ENCODE measurements around the gene SESTD1. TPM values are rescaled to one million over a fixed set of nuclear protein-coding genes. Genes with fewer than 3 reads are reported as not detected.

SESTD1 gene
- total RNA-seq, 1 donor from 2014 or later = 16.7 TPM

Other genes starting within 250 kb of the SESTD1 start
- gene CCDC141, start 214.7 kb downstream of the SESTD1 start, total RNA-seq = 0.38 TPM